Measurements from ENCODE around the gene LAMC1.

LAMC1 gene

GRCh38 chr1:183032122-183032921, 9.1 kb downstream of the LAMC1 start (continued):
- TF ChIP-seq TSHZ1 (tag by site-specific recombination; IDR thresholded peaks at IDR 0.05; ENCODE audit: borderline replicate concordance) (peak; percentile 87), ZNF391 (tag by site-specific recombination; IDR thresholded peaks at IDR 0.05; ENCODE audit: borderline replicate concordance, low read depth) (no peak), HOXC10 (CRISPR knock-in tag; IDR thresholded peaks at IDR 0.05) (no peak), ZNF600 (tag by site-specific recombination; IDR thresholded peaks at IDR 0.05) (peak; percentile 68), ZNF133 (tag by site-specific recombination; IDR thresholded peaks at IDR 0.05) (no peak), ZNF221 (tag by site-specific recombination; IDR thresholded peaks at IDR 0.05; ENCODE audit: borderline replicate concordance) (no peak), IKZF3 (tag by site-specific recombination; IDR thresholded peaks at IDR 0.05) (peak; percentile 78), SP2 (tag by site-specific recombination; IDR thresholded peaks at IDR 0.05) (no peak), ZBTB17 (tag by site-specific recombination; IDR thresholded peaks at IDR 0.05) (peak; percentile 80), ZNF335 (tag by site-specific recombination; conservative IDR thresholded peaks at IDR 0.05) (no peak), ZNF645 (tag by site-specific recombination; IDR thresholded peaks at IDR 0.05) (no peak), INSM2 (tag by site-specific recombination; IDR thresholded peaks at IDR 0.05) (peak; percentile 92)

- CTCF ChIA-PET = interaction anchor here (1.0 kb wide), 1 partner anchor 202 kb away, joined by 5 read pairs; no protein-coding TSS in a partner anchor
- no peak for TF ChIP-seq KLF10 (tag by site-specific recombination; IDR thresholded peaks at IDR 0.05)
- TF ChIP-seq ZNF629 (tag by site-specific recombination; IDR thresholded peaks at IDR 0.05) = no peak
- no peak for TF ChIP-seq ZNF266 (tag by site-specific recombination; IDR thresholded peaks at IDR 0.05; ENCODE audit: low read depth)
- no peak for TF ChIP-seq OVOL3 (tag by site-specific recombination; IDR thresholded peaks at IDR 0.05)
- TF ChIP-seq ZNF2 (tag by site-specific recombination; IDR thresholded peaks at IDR 0.05) = no peak
- no peak for TF ChIP-seq SCRT2 (tag by site-specific recombination; IDR thresholded peaks at IDR 0.05)
- no peak for TF ChIP-seq ZEB2 (tag by site-specific recombination; IDR thresholded peaks at IDR 0.05)
- no peak for TF ChIP-seq ZNF214 (tag by site-specific recombination; IDR thresholded peaks at IDR 0.05; ENCODE audit: borderline replicate concordance)
- no peak for TF ChIP-seq ZNF514 (tag by site-specific recombination; IDR thresholded peaks at IDR 0.05)
- no peak for TF ChIP-seq ZNF692 (tag by site-specific recombination; IDR thresholded peaks at IDR 0.05)
- no peak for TF ChIP-seq ZNF202 (tag by site-specific recombination; IDR thresholded peaks at IDR 0.05; ENCODE audit: borderline replicate concordance)
- no peak for TF ChIP-seq ZFP3 (tag by site-specific recombination; IDR thresholded peaks at IDR 0.05; ENCODE audit: low read depth)
- no peak for TF ChIP-seq ZNF48 (tag by site-specific recombination; IDR thresholded peaks at IDR 0.05)
These were observed 10.0 kb downstream of the LAMC1 start for GRCh38 chr1:183033205-183033604.

More at GRCh38 chr1:183033205-183033604, 10.0 kb downstream of the LAMC1 start:
- H3K4me3 ChIP-seq (ENCODE audit: low read depth, low read length) = no peak overlapping the region
- peaks cover 0 to 4% of the 10 kb centered on the region in 2 experiments; a peak in 2 of 3 replicates for H3K36me3 ChIP-seq (ENCODE audit: control insufficient read depth in 2 of 2, insufficient read depth in 1 of 2, low read length in 2 of 2)
- POLR2A ChIA-PET = no interaction called here
- H3K4me1 ChIP-seq (ENCODE audit: control insufficient read depth, insufficient read depth, low read length) = peaks cover 14% of the 10 kb centered on the region
- no peak overlapping the region for H3K27ac ChIP-seq (ENCODE audit: extremely low read depth, low read depth, low read length)
- H3K9me3 ChIP-seq (ENCODE audit: control insufficient read depth, insufficient read depth, low read depth, low read length) = no peaks in the 10 kb centered on the region

Measured in HEK293 (cell line).